ENCODE data around the gene HRAS.

GRCh38 chr11:488062-488461, 47.3 kb downstream of the HRAS start:
- TF ChIP-seq CTCF (conservative IDR thresholded peaks at IDR 0.05; ENCODE audit: low read depth, low read length), result no peak
- TF ChIP-seq EZH2 (IDR thresholded peaks at IDR 0.05; ENCODE audit: low read length, unreplicated experiment), result no peak
- TF ChIP-seq EZH2phosphoT487 (IDR thresholded peaks at IDR 0.05; ENCODE audit: borderline replicate concordance, low read length), result no peak
